ENCODE results near the gene TMUB1.

TMUB1 gene

DNA sequence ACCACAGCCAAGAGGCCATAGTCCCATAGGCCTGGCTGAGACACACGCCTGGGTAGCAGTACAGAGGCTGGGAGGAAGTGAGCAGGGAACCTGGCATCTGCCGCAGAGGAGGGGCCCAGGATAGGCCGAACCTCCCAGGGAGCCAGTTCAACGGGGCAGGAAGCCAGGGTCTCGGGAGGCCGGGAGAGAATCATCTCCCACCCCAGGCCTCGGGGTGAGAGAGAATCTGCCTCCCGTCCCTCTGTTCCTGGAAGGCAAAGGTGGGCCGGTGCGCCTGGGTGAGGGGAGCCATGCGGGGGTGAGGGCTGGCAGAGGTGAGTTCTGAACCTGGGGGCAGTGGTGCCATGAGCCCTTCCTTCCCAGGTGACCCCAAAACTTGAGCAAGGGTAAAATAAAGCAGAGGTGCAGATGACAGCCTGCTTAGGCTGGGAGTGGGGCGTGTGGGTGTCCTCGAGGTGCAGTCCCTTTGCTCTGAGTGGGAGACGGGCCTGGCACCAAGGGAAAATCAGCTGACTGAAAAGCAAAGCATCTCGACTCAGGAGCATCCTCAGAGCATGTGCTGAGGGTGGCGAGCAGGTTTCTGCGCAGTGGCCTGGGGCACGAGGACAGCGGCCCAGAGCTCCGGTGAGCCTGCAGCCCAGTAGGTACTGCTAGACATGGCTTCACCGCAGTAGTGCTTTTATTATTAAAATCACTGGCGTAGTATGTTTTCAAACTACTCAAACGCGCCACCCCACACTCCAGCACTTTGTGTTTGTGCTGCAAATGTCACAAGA is 18.5 kb upstream of the TMUB1 start:
- no peaks in the 10 kb centered on the region for H4K20me1 ChIP-seq (ENCODE audit: insufficient read depth, low read length, poor library complexity, severe bottlenecking)

GRCh38 chr7:151100921-151101320 is 17.6 kb upstream of the TMUB1 start:
- H3K36me3 ChIP-seq (ENCODE audit: insufficient read depth, low read length), result peaks cover 8% of the 10 kb centered on the region; the same call in 1 of the 2 replicates
- H3K9ac ChIP-seq (ENCODE audit: low read depth, low read length, poor library complexity, severe bottlenecking), result no peak overlapping the region
- no peaks in the 10 kb centered on the region for H3K4me1 ChIP-seq (ENCODE audit: insufficient read depth, low read length, poor library complexity, severe bottlenecking)
- peaks cover 28% of the 10 kb centered on the region; the same call in 1 of the 2 replicates for H3K79me2 ChIP-seq (ENCODE audit: insufficient read depth, low read length)
- H3K4me3 ChIP-seq (ENCODE audit: low read length, poor library complexity, severe bottlenecking), result no peak overlapping the region
- no peaks in the 10 kb centered on the region for H3K27me3 ChIP-seq (ENCODE audit: insufficient read depth, low read length, poor library complexity, severe bottlenecking)
- no peak overlapping the region for H2AFZ ChIP-seq (ENCODE audit: low read length)
- TF ChIP-seq EZH2phosphoT487 (IDR thresholded peaks at IDR 0.05; ENCODE audit: borderline replicate concordance), result no peak
- TF ChIP-seq, protein P1, sequence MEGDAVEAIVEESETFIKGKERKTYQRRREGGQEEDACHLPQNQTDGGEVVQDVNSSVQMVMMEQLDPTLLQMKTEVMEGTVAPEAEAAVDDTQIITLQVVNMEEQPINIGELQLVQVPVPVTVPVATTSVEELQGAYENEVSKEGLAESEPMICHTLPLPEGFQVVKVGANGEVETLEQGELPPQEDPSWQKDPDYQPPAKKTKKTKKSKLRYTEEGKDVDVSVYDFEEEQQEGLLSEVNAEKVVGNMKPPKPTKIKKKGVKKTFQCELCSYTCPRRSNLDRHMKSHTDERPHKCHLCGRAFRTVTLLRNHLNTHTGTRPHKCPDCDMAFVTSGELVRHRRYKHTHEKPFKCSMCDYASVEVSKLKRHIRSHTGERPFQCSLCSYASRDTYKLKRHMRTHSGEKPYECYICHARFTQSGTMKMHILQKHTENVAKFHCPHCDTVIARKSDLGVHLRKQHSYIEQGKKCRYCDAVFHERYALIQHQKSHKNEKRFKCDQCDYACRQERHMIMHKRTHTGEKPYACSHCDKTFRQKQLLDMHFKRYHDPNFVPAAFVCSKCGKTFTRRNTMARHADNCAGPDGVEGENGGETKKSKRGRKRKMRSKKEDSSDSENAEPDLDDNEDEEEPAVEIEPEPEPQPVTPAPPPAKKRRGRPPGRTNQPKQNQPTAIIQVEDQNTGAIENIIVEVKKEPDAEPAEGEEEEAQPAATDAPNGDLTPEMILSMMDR (conservative IDR thresholded peaks at IDR 0.05; ENCODE audit: low read length), result no peak
- H3K4me2 ChIP-seq (ENCODE audit: low read depth, low read length, poor library complexity, severe bottlenecking), result no peak overlapping the region
- H3K9me2 ChIP-seq (replicated peaks; ENCODE audit: low read depth, low read length), result no peaks in the 10 kb centered on the region
- no peaks in the 10 kb centered on the region for H3F3A ChIP-seq (ENCODE audit: low read depth)
- no peaks in the 10 kb centered on the region for H3K9me3 ChIP-seq (ENCODE audit: insufficient read depth, low read depth, low read length)
- peaks cover 2% of the 10 kb centered on the region for H4K20me1 ChIP-seq (ENCODE audit: insufficient read depth, low read length, poor library complexity, severe bottlenecking)

More for the DNA sequence above, 18.5 kb upstream of the TMUB1 start:
- peaks cover 25% of the 10 kb centered on the region; the same call in 1 of the 2 replicates for H3K79me2 ChIP-seq (ENCODE audit: insufficient read depth, low read length)
- no peaks in the 10 kb centered on the region for H3F3A ChIP-seq (ENCODE audit: low read depth)
- H3K27me3 ChIP-seq (ENCODE audit: insufficient read depth, low read length, poor library complexity, severe bottlenecking), result no peaks in the 10 kb centered on the region
- H3K9me2 ChIP-seq (replicated peaks; ENCODE audit: low read depth, low read length), result no peaks in the 10 kb centered on the region
- no peaks in the 10 kb centered on the region for H3K4me1 ChIP-seq (ENCODE audit: insufficient read depth, low read length, poor library complexity, severe bottlenecking)
- H3K9ac ChIP-seq (ENCODE audit: low read depth, low read length, poor library complexity, severe bottlenecking), result no peak overlapping the region
- no peaks in the 10 kb centered on the region for H3K9me3 ChIP-seq (ENCODE audit: insufficient read depth, low read depth, low read length)
- TF ChIP-seq, protein P1 (conservative IDR thresholded peaks at IDR 0.05; ENCODE audit: low read length), result no peak
- no peak for TF ChIP-seq EZH2phosphoT487 (IDR thresholded peaks at IDR 0.05; ENCODE audit: borderline replicate concordance)
- H3K4me3 ChIP-seq (ENCODE audit: low read length, poor library complexity, severe bottlenecking), result no peak overlapping the region
- no peak overlapping the region for H2AFZ ChIP-seq (ENCODE audit: low read length)
- peaks cover 8% of the 10 kb centered on the region; the same call in 1 of the 2 replicates for H3K36me3 ChIP-seq (ENCODE audit: insufficient read depth, low read length)
- no peak overlapping the region for H3K4me2 ChIP-seq (ENCODE audit: low read depth, low read length, poor library complexity, severe bottlenecking)

GRCh38 chr7:151099486-151100211 is 16.4 kb upstream of the TMUB1 start:
- H3K27me3 ChIP-seq (ENCODE audit: insufficient read depth, low read length, poor library complexity, severe bottlenecking), result no peaks in the 10 kb centered on the region
- H3K79me2 ChIP-seq (ENCODE audit: insufficient read depth, low read length), result peaks cover 41% of the 10 kb centered on the region; the same call in 1 of the 2 replicates
- H3K4me3 ChIP-seq (ENCODE audit: low read length, poor library complexity, severe bottlenecking), result no peak overlapping the region
- no peaks in the 10 kb centered on the region for H3K9me3 ChIP-seq (ENCODE audit: insufficient read depth, low read depth, low read length)
- peaks cover 3% of the 10 kb centered on the region; the same call in 1 of the 2 replicates for H3K36me3 ChIP-seq (ENCODE audit: insufficient read depth, low read length)
- no peak overlapping the region for H3K4me2 ChIP-seq (ENCODE audit: low read depth, low read length, poor library complexity, severe bottlenecking)
- no peak overlapping the region for H3K9ac ChIP-seq (ENCODE audit: low read depth, low read length, poor library complexity, severe bottlenecking)
- H3F3A ChIP-seq (ENCODE audit: low read depth), result no peaks in the 10 kb centered on the region
- TF ChIP-seq EZH2phosphoT487 (IDR thresholded peaks at IDR 0.05; ENCODE audit: borderline replicate concordance), result no peak
- no peak overlapping the region for H2AFZ ChIP-seq (ENCODE audit: low read length)
- no peaks in the 10 kb centered on the region for H3K9me2 ChIP-seq (replicated peaks; ENCODE audit: low read depth, low read length)
- peaks cover 15% of the 10 kb centered on the region for H4K20me1 ChIP-seq (ENCODE audit: insufficient read depth, low read length, poor library complexity, severe bottlenecking)
- H3K4me1 ChIP-seq (ENCODE audit: insufficient read depth, low read length, poor library complexity, severe bottlenecking), result no peaks in the 10 kb centered on the region
